ES-I3 (cell line): Measurements from ENCODE around the gene NTN4.
"Not testable (repeated sequence)": the region's sequence is repeated elsewhere in the genome, so short reads cannot be mapped to it uniquely, and the experiment has no call there.

Experiments
- H3K36me3 ChIP-seq: 2 replicates; pipeline ENCODE4 v1.6.1; 2013; ENCODE audit warnings: mild to moderate bottlenecking, low read length, control low read depth, moderate library complexity; ENCODE audit not compliant: insufficient read depth
- H3K4me1 ChIP-seq: 2 replicates; pipeline ENCODE4 v1.6.1; 2013; ENCODE audit warnings: mild to moderate bottlenecking, control low read depth, low read length; ENCODE audit not compliant: insufficient read depth
- H3K9ac ChIP-seq: 2 replicates; pipeline ENCODE4 v1.6.1; 2013; ENCODE audit warnings: low read depth, mild to moderate bottlenecking, low read length, moderate library complexity
- H3K9me3 ChIP-seq: 2 replicates; pipeline ENCODE4 v1.6.1; 2013; ENCODE audit warnings: mild to moderate bottlenecking, low read length, moderate library complexity; ENCODE audit not compliant: control insufficient read depth, insufficient read depth

The NTN4 gene

DNA sequence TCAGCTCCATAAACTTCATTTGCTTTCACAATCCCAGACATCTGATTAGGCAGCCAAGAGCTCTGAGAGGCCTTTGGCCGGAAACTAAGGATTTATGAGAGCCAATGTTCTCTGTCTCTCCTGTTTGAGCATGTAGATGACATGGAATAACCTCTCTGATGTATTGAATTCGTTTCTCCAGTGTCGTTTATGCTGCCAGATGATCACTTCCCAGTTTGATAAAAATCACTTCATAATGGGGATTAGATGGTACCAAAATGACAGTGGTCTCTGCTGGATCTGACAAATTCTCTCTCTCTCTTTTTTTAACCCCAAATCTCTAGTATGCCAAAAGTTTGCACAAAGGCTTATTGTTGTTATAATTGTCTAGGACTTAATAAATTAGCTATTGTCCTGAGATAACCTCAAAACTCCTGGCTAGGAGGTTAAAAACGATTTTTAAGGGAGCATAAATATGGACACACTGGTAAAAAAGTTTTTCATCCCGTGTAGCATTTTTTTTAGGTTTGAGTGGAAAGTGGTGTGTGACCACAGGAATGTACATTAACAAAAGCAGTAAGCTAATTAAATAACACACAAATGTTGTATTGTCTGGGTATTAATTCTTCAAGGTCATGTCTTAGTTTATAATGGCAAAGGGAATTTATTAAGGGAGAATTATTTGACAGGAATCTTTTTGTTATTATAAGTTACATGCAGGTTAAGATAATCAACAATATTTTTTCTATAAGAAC is 156.7 kb downstream of the NTN4 start:
- H3K9ac ChIP-seq = no peak overlapping the region
- H3K4me1 ChIP-seq = no peaks in the 10 kb centered on the region
- H3K36me3 ChIP-seq = no peaks in the 10 kb centered on the region
- no peaks in the 10 kb centered on the region for H3K9me3 ChIP-seq

DNA sequence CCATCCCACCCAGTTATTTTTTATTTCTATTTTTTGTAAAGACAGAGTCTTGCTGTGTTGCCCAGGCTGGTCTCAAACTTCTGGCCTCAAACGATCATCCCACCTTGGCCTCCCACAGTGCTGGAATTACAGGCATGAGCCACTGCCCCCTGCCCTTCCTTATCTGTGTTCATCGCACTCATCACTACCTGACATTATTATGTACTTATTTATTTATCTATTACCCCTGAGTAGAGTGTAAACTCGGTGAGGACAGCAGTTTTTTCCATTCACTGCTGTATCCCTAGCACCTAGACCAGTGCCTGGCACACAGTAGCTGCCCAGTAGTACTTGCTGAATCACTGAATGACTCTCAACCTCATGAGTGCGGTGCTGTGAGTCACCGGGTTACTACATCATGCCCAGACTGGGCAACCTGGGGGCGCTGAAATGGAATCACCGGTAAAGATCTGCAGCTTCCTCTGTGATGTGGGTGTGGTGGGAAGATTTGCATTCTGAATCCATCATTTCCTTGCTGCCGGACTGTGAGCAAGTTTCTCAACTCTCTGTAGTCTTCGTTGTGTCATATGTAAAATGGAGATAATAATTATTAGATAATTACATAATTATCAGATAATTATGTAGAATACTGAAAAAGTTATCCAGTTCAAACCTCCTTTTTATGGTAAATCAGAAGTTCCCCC is 157.4 kb downstream of the NTN4 start:
- Histone ChIP-seq H3K9ac (no peak overlapping the region), H3K9me3 (no peaks in the 10 kb centered on the region), H3K36me3 (no peaks in the 10 kb centered on the region), H3K4me1 (no peaks in the 10 kb centered on the region)

DNA sequence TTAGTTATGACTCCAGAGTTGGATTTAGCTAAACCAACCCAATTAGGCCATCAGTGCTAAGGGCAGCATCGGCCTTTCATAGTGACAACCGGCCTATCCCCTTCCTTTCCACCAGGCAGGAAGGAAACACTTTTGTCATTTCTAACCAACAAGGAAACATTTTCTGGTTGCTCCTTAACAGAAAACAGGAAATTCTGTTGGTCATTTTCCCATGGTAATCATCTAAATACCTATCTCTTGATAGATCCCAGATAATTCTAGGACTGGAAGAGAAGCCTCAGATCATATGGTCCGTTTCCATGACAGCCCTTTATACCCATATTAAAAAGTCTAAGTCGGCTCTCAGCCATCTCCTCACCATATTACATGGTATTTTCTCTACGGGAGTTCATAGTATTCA is 160.1 kb downstream of the NTN4 start:
- no peaks in the 10 kb centered on the region for H3K9me3 ChIP-seq
- no peaks in the 10 kb centered on the region for H3K36me3 ChIP-seq
- H3K9ac ChIP-seq = no peak overlapping the region
- no peaks in the 10 kb centered on the region for H3K4me1 ChIP-seq

DNA sequence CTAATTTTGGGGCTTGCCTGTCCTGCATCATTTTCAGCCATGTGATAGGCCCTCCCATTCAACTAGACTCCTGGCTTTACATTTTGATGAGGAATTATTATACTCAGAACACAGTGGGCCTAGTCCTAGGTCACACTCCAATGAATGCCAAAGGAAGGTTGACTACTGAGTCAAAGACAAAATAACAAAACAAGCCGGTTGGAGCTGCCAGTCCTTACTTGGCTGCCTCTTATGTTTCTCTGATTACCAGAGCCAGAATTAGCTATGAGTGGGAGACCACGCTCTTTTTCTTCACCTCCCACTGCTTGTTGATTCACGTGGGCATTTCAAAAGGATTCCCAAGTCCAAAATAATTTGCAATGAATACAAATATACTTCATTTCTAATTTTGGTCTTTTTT is 161.2 kb downstream of the NTN4 start:
- Histone ChIP-seq H3K36me3 (no peaks in the 10 kb centered on the region), H3K9me3 (no peaks in the 10 kb centered on the region), H3K4me1 (peaks cover 8% of the 10 kb centered on the region), H3K9ac (no peak overlapping the region)

DNA sequence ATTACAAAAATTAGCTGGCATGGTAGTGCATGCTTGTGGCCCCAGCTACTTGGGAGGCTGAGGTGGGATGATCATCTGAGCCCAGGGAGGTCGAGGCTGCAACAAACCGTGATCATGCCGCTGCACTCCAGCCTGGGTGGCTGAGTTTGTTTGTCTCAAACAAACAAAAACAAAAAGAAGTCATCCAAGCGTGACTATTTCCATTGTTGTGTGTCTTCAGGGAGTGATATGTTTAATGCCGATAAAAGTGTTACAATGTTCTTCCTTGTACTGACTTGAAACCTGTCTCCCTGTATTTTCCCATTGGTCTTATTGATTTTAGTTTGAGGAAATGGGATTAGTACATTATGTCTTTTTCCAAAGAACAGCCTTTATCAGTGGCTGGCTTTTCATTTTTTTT is 163.7 kb downstream of the NTN4 start:
- H3K9ac ChIP-seq = no peak overlapping the region
- H3K4me1 ChIP-seq = peaks cover 15% of the 10 kb centered on the region
- no peaks in the 10 kb centered on the region for H3K9me3 ChIP-seq
- H3K36me3 ChIP-seq = no peaks in the 10 kb centered on the region

DNA sequence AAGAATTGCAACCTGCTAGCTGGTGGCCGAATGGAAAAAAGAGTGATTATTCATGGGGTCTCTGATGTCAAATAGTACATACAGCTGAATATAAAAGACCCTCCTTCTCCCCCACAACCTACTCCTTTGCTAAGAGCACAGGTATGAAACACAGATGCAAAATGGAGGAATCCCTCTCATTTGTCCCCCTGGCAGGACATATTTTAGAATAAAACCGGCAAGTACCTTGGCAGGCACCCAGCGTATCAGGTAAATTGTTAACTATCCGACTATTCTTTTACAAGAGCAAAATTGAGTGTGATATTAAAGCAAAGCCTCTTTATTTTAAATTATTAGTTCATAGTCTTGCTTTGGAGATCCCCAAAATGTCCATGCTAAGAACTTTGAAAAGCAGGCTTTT is 165.6 kb downstream of the NTN4 start:
- Histone ChIP-seq H3K9ac (no peak overlapping the region), H3K9me3 (no peaks in the 10 kb centered on the region), H3K4me1 (peaks cover 15% of the 10 kb centered on the region), H3K36me3 (no peaks in the 10 kb centered on the region)

DNA sequence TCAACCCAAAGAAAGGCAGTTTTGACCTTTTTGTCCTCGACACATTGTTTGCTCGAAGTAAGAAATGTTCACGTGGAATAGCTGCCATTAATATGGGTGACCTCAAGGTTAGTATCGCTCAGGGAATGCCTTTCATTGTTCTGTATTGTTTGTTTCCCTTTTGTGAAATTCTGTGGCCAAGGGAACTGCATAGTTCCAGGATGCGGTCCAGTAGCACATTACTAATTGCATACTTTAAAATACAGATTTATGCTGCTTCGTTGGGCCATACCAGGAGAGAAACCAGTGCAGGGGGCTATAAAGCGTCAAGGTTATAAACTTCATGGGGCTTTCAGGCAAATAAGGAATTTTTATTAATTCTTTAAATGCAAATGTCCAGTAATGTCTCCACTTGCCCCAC is 166.0 kb downstream of the NTN4 start:
- no peak overlapping the region for H3K9ac ChIP-seq
- peaks cover 15% of the 10 kb centered on the region for H3K4me1 ChIP-seq
- no peaks in the 10 kb centered on the region for H3K9me3 ChIP-seq
- no peaks in the 10 kb centered on the region for H3K36me3 ChIP-seq

DNA sequence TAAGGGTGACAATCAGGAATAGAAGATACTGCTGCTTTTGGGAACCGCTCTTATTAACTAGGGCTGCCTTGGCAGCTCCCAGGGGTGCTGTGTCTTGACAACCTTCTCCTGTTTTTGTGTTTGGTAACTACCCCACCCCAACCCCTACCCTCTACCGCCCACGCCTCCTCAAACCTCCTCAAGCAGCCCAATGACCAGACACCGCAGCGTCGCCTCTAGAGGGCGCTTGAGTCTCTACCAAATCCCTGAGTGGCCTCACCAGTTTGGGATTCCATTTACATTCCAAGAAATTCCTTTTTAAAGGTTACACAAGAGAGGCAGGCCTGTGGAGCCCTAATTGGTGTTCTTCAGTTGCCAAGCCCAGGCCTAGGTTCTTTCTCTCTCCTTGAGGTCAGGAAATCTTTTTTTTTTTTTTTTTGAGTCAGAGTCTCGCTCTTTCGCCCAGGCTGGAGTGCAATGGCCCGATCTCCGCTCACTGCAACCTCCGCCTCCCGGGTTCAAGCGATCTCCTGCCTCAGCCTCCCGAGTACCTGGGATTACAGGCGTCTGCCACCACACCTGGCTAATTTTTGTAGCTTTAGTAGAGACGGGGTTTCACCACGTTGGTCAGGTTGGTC is 166.9 kb downstream of the NTN4 start:
- Histone ChIP-seq H3K9me3 (no peaks in the 10 kb centered on the region), H3K9ac (no peak overlapping the region), H3K36me3 (no peaks in the 10 kb centered on the region), H3K4me1 (peaks cover 15% of the 10 kb centered on the region)

DNA sequence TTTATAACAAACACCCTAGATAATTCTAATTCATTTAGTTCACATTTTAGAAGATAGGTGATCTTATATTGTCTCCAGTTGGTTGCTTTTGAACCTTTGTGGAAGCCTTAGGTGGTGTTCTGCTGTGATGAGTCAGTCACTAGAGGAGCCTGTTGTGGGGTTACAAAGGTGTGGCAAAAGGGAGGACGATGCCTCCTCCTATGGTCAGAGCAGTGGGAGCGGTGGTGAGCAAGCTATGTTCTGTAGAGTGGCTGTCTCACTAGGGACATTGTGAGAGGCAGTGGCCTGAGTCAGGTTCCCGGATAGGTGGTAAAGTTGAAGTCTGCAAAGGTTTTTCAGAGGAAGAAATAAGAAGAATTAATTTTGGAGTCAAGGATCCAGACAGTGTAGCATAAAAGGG is 167.7 kb downstream of the NTN4 start:
- Histone ChIP-seq H3K9ac (no peak overlapping the region), H3K9me3 (no peaks in the 10 kb centered on the region), H3K4me1 (peaks cover 15% of the 10 kb centered on the region), H3K36me3 (no peaks in the 10 kb centered on the region)

DNA sequence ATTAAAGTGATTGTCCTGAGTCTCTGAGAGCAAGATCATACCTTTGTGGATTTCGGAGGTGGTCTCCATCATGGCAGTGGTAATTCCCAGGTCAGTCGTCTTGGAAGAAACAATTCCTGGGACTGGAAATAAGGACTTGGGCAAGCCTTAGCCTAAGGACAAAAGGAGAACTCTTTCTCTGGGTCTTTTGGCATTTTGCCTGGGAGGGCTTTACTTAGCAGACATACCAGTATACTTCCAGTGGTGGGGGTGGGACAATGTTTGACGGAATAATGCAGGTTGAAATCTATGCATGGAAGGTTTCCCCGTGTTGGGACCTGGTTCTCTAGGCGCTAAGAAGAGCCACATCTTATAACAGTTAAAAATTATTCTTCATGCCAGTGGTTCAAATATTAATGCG is 168.8 kb downstream of the NTN4 start:
- H3K36me3 ChIP-seq = no peaks in the 10 kb centered on the region
- no peak overlapping the region for H3K9ac ChIP-seq
- no peaks in the 10 kb centered on the region for H3K9me3 ChIP-seq
- peaks cover 15% of the 10 kb centered on the region for H3K4me1 ChIP-seq

DNA sequence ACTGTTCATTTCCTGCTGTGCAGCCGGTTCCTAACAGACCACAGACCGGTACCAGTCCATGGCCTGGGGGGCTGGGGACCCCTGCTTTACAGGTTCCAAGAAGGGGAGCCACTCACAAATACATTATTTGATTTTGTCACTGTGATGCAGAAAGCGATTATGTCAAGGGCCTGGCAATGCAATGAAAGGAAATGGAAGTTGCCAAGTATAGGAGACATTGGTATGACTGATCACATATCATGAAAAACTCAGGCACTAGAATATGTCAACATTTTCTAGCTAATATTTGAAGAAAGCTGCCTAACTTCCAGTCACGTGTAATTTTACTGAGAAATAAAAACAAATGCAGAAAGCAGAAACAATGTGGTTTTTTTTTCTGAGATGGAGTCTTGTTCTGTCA is 170.4 kb downstream of the NTN4 start:
- no peaks in the 10 kb centered on the region for H3K9me3 ChIP-seq
- H3K9ac ChIP-seq = no peak overlapping the region
- peaks cover 20% of the 10 kb centered on the region for H3K4me1 ChIP-seq
- no peaks in the 10 kb centered on the region for H3K36me3 ChIP-seq

DNA sequence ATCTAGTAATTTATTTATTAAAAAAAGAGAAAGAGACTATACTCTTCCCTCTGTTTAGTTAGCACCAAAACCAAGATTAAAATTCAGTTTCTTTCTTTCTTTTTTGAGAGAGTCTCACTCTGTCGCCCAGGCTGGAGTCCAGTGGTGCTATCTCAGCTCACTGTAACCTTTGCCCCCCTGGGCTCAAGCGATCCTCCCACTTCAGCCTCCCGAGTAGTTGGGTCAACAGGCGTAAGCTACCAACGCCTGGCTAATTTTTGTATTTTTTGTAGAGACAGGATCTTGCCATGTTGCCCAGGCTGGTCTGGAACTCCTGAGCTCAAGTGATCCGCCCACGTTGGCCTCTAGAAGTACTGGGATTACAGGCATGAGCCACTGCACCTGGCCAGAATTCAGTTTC is 174.1 kb downstream of the NTN4 start:
- H3K4me1 ChIP-seq = peaks cover 13% of the 10 kb centered on the region
- H3K36me3 ChIP-seq, H3K9me3 ChIP-seq: not testable (repeated sequence)

DNA sequence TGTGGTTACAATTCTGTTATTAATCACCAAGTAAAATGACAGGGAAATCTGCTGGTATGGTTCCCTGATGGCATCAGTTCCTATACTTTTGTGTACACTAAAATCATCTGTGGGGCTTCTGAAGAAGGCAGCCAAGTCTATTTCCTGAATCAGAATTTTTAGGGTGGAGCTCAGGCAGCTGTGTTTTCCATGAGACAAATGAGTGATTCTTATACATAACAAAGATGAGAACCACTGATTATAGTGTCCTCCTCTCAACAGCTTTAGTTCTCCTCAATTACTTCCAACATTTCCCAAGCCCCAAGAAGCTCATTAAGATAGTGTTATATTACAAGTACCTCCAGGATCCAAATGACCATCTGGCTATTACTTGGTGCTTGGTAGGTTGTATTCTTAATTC is 174.8 kb downstream of the NTN4 start:
- no peaks in the 10 kb centered on the region for H3K9me3 ChIP-seq
- H3K4me1 ChIP-seq = peaks cover 20% of the 10 kb centered on the region
- H3K9ac ChIP-seq = no peak overlapping the region
- no peaks in the 10 kb centered on the region for H3K36me3 ChIP-seq

More for the DNA sequence above, 174.1 kb downstream of the NTN4 start:
- H3K9ac ChIP-seq = not testable (repeated sequence)

DNA sequence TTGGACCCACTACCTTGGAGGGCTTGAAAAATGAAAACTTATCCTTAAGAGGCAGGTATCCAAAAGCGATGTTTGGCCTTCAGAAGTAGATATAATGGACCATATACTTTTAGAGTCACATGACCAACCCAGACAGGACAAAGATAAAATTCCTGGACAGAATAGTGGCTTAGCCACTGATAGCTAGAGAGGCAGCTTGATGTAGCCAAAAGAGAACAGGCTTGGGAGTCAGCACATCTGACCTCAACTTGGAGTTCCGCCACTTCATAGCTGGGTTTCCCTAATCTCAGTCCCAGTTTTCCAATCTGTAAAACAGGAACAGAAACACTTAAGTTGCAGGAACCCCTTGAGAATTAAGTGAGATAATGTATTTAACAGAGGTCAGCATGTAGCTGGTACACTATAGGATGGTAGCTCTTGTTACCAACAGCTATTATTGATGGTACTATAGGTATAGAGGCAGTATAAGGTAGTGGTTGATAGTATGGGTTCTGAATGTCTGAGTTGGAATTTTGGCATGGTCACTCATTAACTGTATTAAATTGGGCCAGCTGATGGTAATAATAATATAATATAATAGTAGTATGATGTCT is 176.1 kb downstream of the NTN4 start:
- Histone ChIP-seq H3K9ac (no peak overlapping the region), H3K36me3 (no peaks in the 10 kb centered on the region), H3K9me3 (no peaks in the 10 kb centered on the region), H3K4me1 (peaks cover 22% of the 10 kb centered on the region)

DNA sequence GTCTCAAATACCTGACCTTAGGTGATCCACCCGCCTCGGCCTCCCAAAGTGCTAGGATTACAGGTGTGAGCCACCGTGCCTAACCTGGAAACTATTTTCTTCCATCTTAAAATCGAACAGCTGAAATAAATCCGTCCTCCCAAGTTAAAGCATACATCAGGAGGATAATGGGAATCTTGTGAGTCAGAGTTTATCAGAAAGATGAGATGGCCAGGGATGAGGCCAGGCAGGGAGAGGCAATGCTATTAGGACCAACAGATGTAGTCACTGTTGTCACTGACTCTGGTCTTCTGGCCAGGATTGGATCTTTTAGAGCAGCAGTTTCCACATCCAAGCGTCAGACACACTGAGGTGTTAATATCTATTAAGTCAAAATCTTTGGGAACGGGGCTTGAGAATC is 177.5 kb downstream of the NTN4 start:
- H3K9me3 ChIP-seq = no peaks in the 10 kb centered on the region
- no peak overlapping the region for H3K9ac ChIP-seq
- H3K4me1 ChIP-seq = peaks cover 26% of the 10 kb centered on the region
- H3K36me3 ChIP-seq = no peaks in the 10 kb centered on the region
